Choroid plexus epithelial cell (primary cell): Measurements from ENCODE around the gene TNNT2.

Experiments used
- DNase-seq: peaks from one replicate; pipeline ENCODE4 v3.0.0-alpha.2; 2010; ENCODE audit warnings: low read depth
- H3K4me3 ChIP-seq: 2 replicates; pipeline ENCODE4 v1.5.1; 2011; ENCODE audit warnings: low read depth, mild to moderate bottlenecking, control low read depth, low read length, moderate library complexity
- TF ChIP-seq, protein P1 (sequence below): conservative IDR thresholded peaks from 2 replicates; pipeline ENCODE4 v1.5.1; 2011; ENCODE audit warnings: low read depth, mild to moderate bottlenecking, control low read depth, inconsistent platforms, low read length, moderate library complexity

The TNNT2 gene

DNA sequence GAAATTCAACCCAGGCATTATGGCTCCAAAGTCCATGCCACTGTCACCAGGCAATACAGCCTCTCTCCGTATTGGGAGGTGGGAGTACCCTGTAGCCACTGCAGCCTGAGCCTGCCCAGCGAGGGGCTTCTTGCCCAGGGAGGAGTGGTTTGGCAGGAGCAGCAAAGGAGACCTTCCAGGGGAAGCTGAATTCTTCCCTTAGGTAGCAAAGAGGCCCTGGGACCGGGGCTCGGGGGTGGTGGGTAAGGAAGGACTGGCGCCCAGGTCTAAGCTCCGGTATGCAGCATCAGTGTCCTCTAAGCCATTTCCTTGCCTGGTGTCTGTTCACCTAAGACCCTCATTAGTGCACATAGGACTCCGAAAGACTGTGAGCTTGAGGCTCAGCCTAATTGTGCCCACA is 17.0 kb downstream of the TNNT2 start:
- H3K4me3 ChIP-seq, result no peak overlapping the region
- TF ChIP-seq, protein P1, sequence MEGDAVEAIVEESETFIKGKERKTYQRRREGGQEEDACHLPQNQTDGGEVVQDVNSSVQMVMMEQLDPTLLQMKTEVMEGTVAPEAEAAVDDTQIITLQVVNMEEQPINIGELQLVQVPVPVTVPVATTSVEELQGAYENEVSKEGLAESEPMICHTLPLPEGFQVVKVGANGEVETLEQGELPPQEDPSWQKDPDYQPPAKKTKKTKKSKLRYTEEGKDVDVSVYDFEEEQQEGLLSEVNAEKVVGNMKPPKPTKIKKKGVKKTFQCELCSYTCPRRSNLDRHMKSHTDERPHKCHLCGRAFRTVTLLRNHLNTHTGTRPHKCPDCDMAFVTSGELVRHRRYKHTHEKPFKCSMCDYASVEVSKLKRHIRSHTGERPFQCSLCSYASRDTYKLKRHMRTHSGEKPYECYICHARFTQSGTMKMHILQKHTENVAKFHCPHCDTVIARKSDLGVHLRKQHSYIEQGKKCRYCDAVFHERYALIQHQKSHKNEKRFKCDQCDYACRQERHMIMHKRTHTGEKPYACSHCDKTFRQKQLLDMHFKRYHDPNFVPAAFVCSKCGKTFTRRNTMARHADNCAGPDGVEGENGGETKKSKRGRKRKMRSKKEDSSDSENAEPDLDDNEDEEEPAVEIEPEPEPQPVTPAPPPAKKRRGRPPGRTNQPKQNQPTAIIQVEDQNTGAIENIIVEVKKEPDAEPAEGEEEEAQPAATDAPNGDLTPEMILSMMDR, result no peak
- DNase-seq, result no peak

- no peak for DNase-seq
- TF ChIP-seq, protein P1, result no peak
- H3K4me3 ChIP-seq, result no peak overlapping the region
Observed at GRCh38 chr1:201359873-201360210, 17.6 kb downstream of the TNNT2 start.

DNA sequence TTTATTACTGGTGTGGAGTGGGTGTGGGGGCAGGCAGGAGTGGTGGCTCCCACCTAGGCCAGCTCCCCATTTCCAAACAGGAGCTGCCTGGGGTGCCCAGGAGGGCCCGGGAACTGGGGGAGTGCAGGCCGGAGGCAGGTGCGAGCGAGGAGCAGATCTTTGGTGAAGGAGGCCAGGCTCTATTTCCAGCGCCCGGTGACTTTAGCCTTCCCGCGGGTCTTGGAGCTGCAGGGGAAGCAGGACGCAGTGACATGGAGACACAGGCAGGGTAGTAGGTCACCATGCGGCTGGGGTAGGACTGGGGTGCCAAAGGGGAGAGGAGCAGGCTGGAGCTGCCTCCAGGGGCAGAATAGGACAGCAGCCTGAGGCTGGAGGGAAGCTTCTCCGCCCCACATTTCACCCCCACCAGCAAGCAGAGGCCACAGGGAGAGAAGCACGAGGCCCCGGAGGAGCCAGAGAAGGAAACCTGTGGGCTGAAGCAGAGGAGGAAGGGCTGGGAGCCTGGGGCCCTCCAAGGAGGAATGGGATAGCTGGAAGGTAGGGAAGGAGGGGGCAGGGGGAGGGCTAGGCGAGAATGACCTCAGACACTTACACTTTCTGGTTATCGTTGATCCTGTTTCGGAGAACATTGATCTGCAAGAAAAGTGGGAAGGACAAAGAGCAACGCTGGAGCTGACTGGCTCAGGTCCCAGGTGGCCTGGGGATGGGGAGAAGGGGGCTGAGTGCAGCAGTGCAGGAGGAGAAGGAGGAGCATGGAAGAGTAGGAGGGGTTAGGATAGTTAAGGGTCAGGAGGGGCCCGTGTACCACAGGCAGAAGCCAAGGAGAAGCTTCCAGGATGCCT is 18.2 kb downstream of the TNNT2 start:
- no peak for DNase-seq
- H3K4me3 ChIP-seq, result no peak overlapping the region
- TF ChIP-seq, protein P1, result no peak

- TF ChIP-seq, protein P1, result no peak
- H3K4me3 ChIP-seq, result no peak overlapping the region
- DNase-seq, result no peak
Observed at GRCh38 chr1:201358596-201358995, 18.9 kb downstream of the TNNT2 start.

DNA sequence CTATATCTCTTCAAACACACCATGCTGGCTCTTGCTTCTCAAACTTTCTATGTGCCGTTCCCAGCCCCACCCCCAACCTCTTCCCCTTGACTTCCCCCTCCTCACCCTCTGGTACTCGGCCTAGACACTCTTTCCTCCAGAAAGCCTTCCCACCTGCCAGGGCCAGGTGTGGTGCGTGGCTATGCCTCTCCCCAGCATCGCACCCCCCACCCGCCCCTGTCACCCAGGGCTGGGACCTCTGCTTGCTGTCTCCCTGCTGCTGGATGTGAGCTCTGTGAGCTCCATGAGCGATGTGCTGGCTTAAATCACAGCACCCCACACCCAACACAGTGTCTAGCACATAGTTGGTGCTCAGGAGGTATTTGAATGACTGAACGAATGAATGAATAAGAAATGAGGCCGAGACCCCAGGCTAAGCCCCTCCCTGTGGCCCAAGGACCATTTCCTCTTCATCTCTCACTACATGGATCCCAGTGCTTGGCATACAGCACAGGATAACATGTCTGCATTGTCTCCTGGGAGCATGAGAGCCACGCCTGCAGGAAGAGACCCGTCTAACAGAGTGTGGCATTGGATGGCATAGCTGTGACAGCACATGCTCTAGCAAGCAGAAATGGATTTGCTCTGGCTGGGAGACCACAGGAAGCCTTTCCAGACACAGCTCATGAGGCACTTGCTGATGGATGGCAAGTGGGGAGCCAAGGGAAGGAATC is 19.7 kb downstream of the TNNT2 start:
- no peak for DNase-seq
- TF ChIP-seq, protein P1, result no peak
- H3K4me3 ChIP-seq, result no peak overlapping the region

DNA sequence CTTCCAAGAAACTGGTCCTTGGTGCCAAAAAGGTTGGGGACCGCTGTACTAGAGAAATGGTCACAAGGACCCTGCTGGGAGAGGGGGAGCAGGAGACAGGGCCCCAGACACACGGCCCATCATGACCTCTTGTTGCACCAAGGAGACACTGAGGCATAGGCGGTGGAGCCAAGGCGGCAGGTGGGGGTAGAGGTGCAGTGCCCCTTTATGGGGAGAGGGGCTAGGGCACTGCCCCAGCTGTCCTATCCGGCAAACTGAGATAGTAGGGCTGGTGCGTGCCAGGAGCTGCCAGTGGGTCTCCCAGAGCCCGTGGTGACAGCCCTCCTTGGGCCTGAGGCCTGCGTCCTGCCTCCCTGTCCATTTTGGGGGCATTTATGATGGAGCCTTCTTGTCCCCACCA is 20.3 kb downstream of the TNNT2 start:
- no peak for DNase-seq
- TF ChIP-seq, protein P1, result no peak
- H3K4me3 ChIP-seq, result no peak overlapping the region
